HFF-Myc (cell line): ENCODE measurements around the gene ANKS1B.

Experiments used
- DNase-seq: peaks from one replicate; pipeline ENCODE4 v3.0.0-alpha.2; 2011; ENCODE audit warnings: low read depth; ENCODE audit errors: extremely low read depth
- H3K4me3 ChIP-seq: replicated peaks from 2 replicates; pipeline ENCODE4 v1.5.1; 2011; ENCODE audit warnings: low read depth, mild to moderate bottlenecking, control low read depth, low read length
- CTCF ChIP-seq: IDR thresholded peaks from 2 replicates; pipeline ENCODE4 v1.5.1; 2012; ENCODE audit warnings: mild to moderate bottlenecking, low read depth, low read length, control low read depth; ENCODE audit errors: missing control alignments

Gene ANKS1B

GRCh38 chr12:98821232-98821631, 1163.5 kb downstream of the ANKS1B start:
- DNase-seq: no peak
- no peak overlapping the region for H3K4me3 ChIP-seq
- no peak for TF ChIP-seq CTCF

GRCh38 chr12:98819821-98820404, 1164.8 kb downstream of the ANKS1B start:
- DNase-seq: no peak
- H3K4me3 ChIP-seq: no peak overlapping the region
- no peak for TF ChIP-seq CTCF

- H3K4me3 ChIP-seq: no peak overlapping the region
- TF ChIP-seq CTCF: no peak
- no peak for DNase-seq
Observed at GRCh38 chr12:98819071-98819470, 1165.7 kb downstream of the ANKS1B start.

GRCh38 chr12:98818239-98818638, 1166.5 kb downstream of the ANKS1B start:
- no peak for TF ChIP-seq CTCF
- DNase-seq: no peak
- H3K4me3 ChIP-seq: no peak overlapping the region

- H3K4me3 ChIP-seq: no peak overlapping the region
- no peak for DNase-seq
- TF ChIP-seq CTCF: no peak
Observed at GRCh38 chr12:98817742-98818141, 1167.0 kb downstream of the ANKS1B start.

- H3K4me3 ChIP-seq: no peak overlapping the region
- no peak for DNase-seq
- no peak for TF ChIP-seq CTCF
Observed at GRCh38 chr12:98816720-98817119, 1168.0 kb downstream of the ANKS1B start.

GRCh38 chr12:98814254-98814653, 1170.5 kb downstream of the ANKS1B start:
- no peak overlapping the region for H3K4me3 ChIP-seq
- no peak for TF ChIP-seq CTCF
- no peak for DNase-seq
